K562 (cell line): ENCODE data around the gene B3GNT4. TPM values are rescaled to one million over a fixed set of nuclear protein-coding genes. Genes with fewer than 3 reads are reported as not detected.

Experiments
- ARID3B ChIP-seq: fragments of 250-450 bp; sonication (Bioruptor Pico); IDR thresholded peaks from 2 replicates; pipeline ENCODE4 v1.4.0; 2020; ENCODE audit warnings: borderline replicate concordance
- CHD7 ChIP-seq: fragments of 200-600 bp; sonication (generic); IDR thresholded peaks from one replicate; pipeline ENCODE4 v1.6.1; 2012; ENCODE audit warnings: mild to moderate bottlenecking, low read depth, low read length, inconsistent platforms
- CREB5 ChIP-seq: fragments of 250-450 bp; sonication (Bioruptor Pico); IDR thresholded peaks from 2 replicates; pipeline ENCODE4 v1.5.0; 2020; ENCODE audit warnings: mild to moderate bottlenecking
- FOXK1 ChIP-seq: sonication (generic); formaldehyde crosslinking; IDR thresholded peaks from 2 replicates; pipeline ENCODE4 v1.8.0; 2022; ENCODE audit warnings: missing genetic modification reagents, mild to moderate bottlenecking, borderline replicate concordance
- MECOM ChIP-seq: fragments of 250-450 bp; sonication (Bioruptor Pico); IDR thresholded peaks from 2 replicates; pipeline ENCODE4 v1.8.0; 2022; ENCODE audit warnings: inconsistent platforms
- MEF2A ChIP-seq: IDR thresholded peaks from 2 replicates; pipeline ENCODE4 v1.6.1; 2011; ENCODE audit warnings: low read depth, mild to moderate bottlenecking, low read length, moderate library complexity; ENCODE audit not compliant: control insufficient read depth
- NONO ChIP-seq, 2 experiments: fragments of 200-400 bp in 1 of 2; fragments of 450-650 bp in 1 of 2; formaldehyde crosslinking in 1 of 2; IDR thresholded peaks; 2 replicates each; pipeline ENCODE4 v1.6.1; 2017; ENCODE audit warnings: low read depth in 2 of 2, mild to moderate bottlenecking in 2 of 2, moderate library complexity in 2 of 2, low read length in 1 of 2
- POLR2AphosphoS5 ChIP-seq: IDR thresholded peaks from 2 replicates; pipeline ENCODE4 v1.6.1; 2011; ENCODE audit warnings: mild to moderate bottlenecking, low read depth, low read length, moderate library complexity; ENCODE audit not compliant: control insufficient read depth, insufficient read depth
- POLR2B ChIP-seq: fragments of 450-650 bp; IDR thresholded peaks from 2 replicates; pipeline ENCODE4 v1.6.1; 2018; ENCODE audit warnings: low read depth; ENCODE audit not compliant: partially characterized antibody
- SAFB2 ChIP-seq: fragments of 200-400 bp; formaldehyde crosslinking; IDR thresholded peaks from 2 replicates; pipeline ENCODE4 v1.6.1; 2018; ENCODE audit warnings: borderline replicate concordance, low read length, low read depth, moderate library complexity; ENCODE audit not compliant: severe bottlenecking
- SMAD3 ChIP-seq: fragments of 450-650 bp; formaldehyde crosslinking; conservative IDR thresholded peaks from 2 replicates; pipeline ENCODE4 v1.4.0; 2020; ENCODE audit warnings: mild to moderate bottlenecking
- TCF7L2 ChIP-seq: fragments of 150-350 bp; IDR thresholded peaks from 2 replicates; pipeline ENCODE4 v1.6.1; 2016; ENCODE audit warnings: low read depth, mild to moderate bottlenecking, low read length, moderate library complexity
- ZNF133 ChIP-seq: fragments of 250-450 bp; sonication (Bioruptor Pico); IDR thresholded peaks from 2 replicates; pipeline ENCODE4 v1.4.0; 2020; ENCODE audit warnings: mild to moderate bottlenecking
- ZNF764 ChIP-seq: fragments of 250-450 bp; sonication (Bioruptor Pico); IDR thresholded peaks from 2 replicates; pipeline ENCODE4 v1.4.0; 2020; ENCODE audit warnings: low read depth, mild to moderate bottlenecking, moderate library complexity
- polyA plus RNA-seq, 8 experiments: library from polyadenylated mRNA; depleted of rRNA in 4 of 8; stranded (reverse) in 5 of 8; unstranded in 3 of 8; fragments of >200 nt; fragmentation: Nextera tagmentation in 2 of 8; fragmentation: Illumina TruSeq in 1 of 8; extraction: Ambion mirVana in 2 of 8; extraction: Trizol in 1 of 8; gene quantifications; 2 replicates each; pipeline versions ENCODE4 v1.2.1 to v1.2.3, GENCODE V29; 2011 to 2014; ENCODE audit warnings: inconsistent platforms in 1 of 8, missing spikeins in 1 of 8
- total RNA-seq, 7 experiments: library from RNA; depleted of rRNA in 6 of 7; stranded (reverse); fragments of >200 nt in 6 of 7; fragmentation: Illumina TruSeq in 2 of 7; extraction: Trizol in 2 of 7; gene quantifications; 2 replicates each; pipeline versions ENCODE4 v1.2.1 to v1.2.3, GENCODE V29; 2011 to 2021; ENCODE audit warnings: low replicate concordance in 1 of 7

Gene B3GNT4
- total and polyA plus RNA-seq, 9 of the 15 experiments (the other 6 are each of a cell fraction or from before 2014, with no cell fraction given), result 0.17 to 3.2 (median 1.3) TPM

- TF ChIP-seq CHD7 (no peak), SMAD3 (CRISPR knock-in tag) (no peak), TCF7L2 (no peak), MEF2A (peak; percentile 88), ARID3B (CRISPR knock-in tag) (no peak), NONO (IDR thresholded peaks at IDR 0.05; ENCODE audit: low read depth in 2 of 2, low read length in 1 of 2) (0 out of 4 replicates have a peak, but pooled peaks of 1 of the 2 experiments have one; percentile 4), POLR2AphosphoS5 (no peak), ZNF133 (CRISPR knock-in tag) (no peak), POLR2B (no peak), SAFB2 (no peak), ZNF764 (CRISPR knock-in tag) (no peak), FOXK1 (no peak), MECOM (CRISPR knock-in tag) (no peak), CREB5 (CRISPR knock-in tag) (no peak)
Measured at GRCh38 chr12:122197612-122197966, 5.9 kb upstream of the B3GNT4 start (continued).
